GM21528 (cell line): Measurements from ENCODE around the gene RPL14.

Experiments
- ATAC-seq: cut with Tn5 transposase; IDR thresholded peaks from one replicate; pipeline ENCODE4 v1.9.1; 2021; ENCODE audit warnings: mild to moderate bottlenecking, moderate library complexity; ENCODE audit not compliant: unreplicated experiment, low FRiP score

Gene RPL14

GRCh38 chr3:40516201-40516600 is 59.1 kb downstream of the RPL14 start:
- no peak for ATAC-seq

GRCh38 chr3:40518067-40518466 is 60.9 kb downstream of the RPL14 start:
- ATAC-seq = no peak
